ENCODE data around the gene RSPH1. TPM values are rescaled to one million over a fixed set of nuclear protein-coding genes. Genes with fewer than 3 reads are reported as not detected.

RSPH1 gene
- total RNA-seq, 2 donors from 2014 or later: 6.9 to 7.5 TPM

DNA sequence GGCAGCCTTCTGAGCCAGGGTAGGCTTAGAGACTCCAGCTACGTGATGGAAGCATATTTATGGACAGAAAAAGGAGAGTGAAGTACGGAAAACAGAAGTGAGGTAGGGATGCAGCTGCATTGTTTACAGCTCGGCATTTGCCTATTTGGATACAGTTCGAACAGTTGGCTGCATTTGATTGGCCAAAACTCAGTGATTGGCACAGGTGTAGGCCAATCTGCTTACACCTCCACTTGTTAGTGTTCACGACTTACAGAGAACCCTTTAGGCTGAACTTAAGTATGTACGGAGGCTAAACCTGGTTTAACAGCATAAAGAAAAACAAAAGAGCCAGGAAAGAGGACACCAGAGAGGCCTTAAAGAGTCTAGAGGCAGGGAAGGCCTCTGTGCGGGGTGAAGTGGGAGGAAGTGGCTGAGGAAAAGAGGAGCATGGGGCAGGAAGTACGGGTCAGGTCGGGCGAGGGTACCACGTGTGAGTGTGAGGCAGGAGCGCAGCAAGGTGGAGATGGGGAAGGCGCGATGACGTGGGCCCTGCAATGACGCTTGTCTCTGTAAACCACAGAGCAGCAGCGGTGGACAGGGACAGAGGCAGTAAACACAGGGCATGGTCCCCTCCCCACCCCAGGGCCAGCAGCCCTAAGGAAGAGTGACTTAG is 32.0 kb downstream of the RSPH1 start:
- TF ChIP-seq, protein P1, sequence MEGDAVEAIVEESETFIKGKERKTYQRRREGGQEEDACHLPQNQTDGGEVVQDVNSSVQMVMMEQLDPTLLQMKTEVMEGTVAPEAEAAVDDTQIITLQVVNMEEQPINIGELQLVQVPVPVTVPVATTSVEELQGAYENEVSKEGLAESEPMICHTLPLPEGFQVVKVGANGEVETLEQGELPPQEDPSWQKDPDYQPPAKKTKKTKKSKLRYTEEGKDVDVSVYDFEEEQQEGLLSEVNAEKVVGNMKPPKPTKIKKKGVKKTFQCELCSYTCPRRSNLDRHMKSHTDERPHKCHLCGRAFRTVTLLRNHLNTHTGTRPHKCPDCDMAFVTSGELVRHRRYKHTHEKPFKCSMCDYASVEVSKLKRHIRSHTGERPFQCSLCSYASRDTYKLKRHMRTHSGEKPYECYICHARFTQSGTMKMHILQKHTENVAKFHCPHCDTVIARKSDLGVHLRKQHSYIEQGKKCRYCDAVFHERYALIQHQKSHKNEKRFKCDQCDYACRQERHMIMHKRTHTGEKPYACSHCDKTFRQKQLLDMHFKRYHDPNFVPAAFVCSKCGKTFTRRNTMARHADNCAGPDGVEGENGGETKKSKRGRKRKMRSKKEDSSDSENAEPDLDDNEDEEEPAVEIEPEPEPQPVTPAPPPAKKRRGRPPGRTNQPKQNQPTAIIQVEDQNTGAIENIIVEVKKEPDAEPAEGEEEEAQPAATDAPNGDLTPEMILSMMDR (IDR thresholded peaks at IDR 0.05): no peak
- peak overlapping the region; percentile 90 for H3K27ac ChIP-seq
- peak overlapping the region in 1 of 2 donors; percentile 51 for H3K9ac ChIP-seq (ENCODE audit: low read depth in 2 of 2, low read length in 2 of 2)
- peaks cover 44% of the 10 kb centered on the region for H3K4me1 ChIP-seq
- no peaks in the 10 kb centered on the region for H3K9me3 ChIP-seq
- H3K27me3 ChIP-seq: no peaks in the 10 kb centered on the region
- no peaks in the 10 kb centered on the region for H3K36me3 ChIP-seq
- H3K4me3 ChIP-seq: no peak overlapping the region
- DNase-seq: peak; percentile 76
- intact Hi-C loops (cut with DNase I): no loop called here

- Histone ChIP-seq H3K9me3 (no peaks in the 10 kb centered on the region), H3K27me3 (no peaks in the 10 kb centered on the region), H3K27ac (peak overlapping the region; percentile 90), H3K4me1 (peaks cover 39% of the 10 kb centered on the region), H3K36me3 (no peaks in the 10 kb centered on the region), H3K4me3 (no peak overlapping the region), H3K9ac (ENCODE audit: low read depth in 2 of 2, low read length in 2 of 2) (peak overlapping the region; percentile 65 to 76)
- TF ChIP-seq, protein P1 (IDR thresholded peaks at IDR 0.05): no peak
- intact Hi-C loops (cut with DNase I): no loop called here
- peak; percentile 85 for DNase-seq
These were observed 33.8 kb downstream of the RSPH1 start for GRCh38 chr21:42461881-42462877.

- intact Hi-C loops (cut with DNase I): no loop called here
- DNase-seq: peak; percentile 63
- Histone ChIP-seq H3K4me3 (no peak overlapping the region), H3K27me3 (no peaks in the 10 kb centered on the region), H3K36me3 (no peaks in the 10 kb centered on the region), H3K4me1 (peaks cover 39% of the 10 kb centered on the region), H3K27ac (peak overlapping the region; percentile 90), H3K9ac (ENCODE audit: low read depth in 2 of 2, low read length in 2 of 2) (peak overlapping the region in 1 of 2 donors; percentile 76), H3K9me3 (no peaks in the 10 kb centered on the region)
- TF ChIP-seq, protein P1 (IDR thresholded peaks at IDR 0.05): no peak
These were observed 34.9 kb downstream of the RSPH1 start for GRCh38 chr21:42461185-42461520.

- no peaks in the 10 kb centered on the region for H3K36me3 ChIP-seq
- H3K27me3 ChIP-seq: no peaks in the 10 kb centered on the region
- TF ChIP-seq, protein P1 (IDR thresholded peaks at IDR 0.05): no peak
- H3K9me3 ChIP-seq: no peaks in the 10 kb centered on the region
- H3K4me3 ChIP-seq: no peak overlapping the region
- H3K4me1 ChIP-seq: peaks cover 35% of the 10 kb centered on the region
- intact Hi-C loops (cut with DNase I): no loop called here
- peak overlapping the region; percentile 90 for H3K27ac ChIP-seq
- H3K9ac ChIP-seq (ENCODE audit: low read depth in 2 of 2, low read length in 2 of 2): peak overlapping the region; percentile 37 to 76
- no peak for DNase-seq
These were observed 35.4 kb downstream of the RSPH1 start for GRCh38 chr21:42460391-42461184.

Data from colonic mucosa (tissue), 4 donors.